ENCODE data around the gene HTRA1.
A peak's percentile ranks its signal among the peaks of the same experiment; 100 is the strongest.

The HTRA1 gene

DNA sequence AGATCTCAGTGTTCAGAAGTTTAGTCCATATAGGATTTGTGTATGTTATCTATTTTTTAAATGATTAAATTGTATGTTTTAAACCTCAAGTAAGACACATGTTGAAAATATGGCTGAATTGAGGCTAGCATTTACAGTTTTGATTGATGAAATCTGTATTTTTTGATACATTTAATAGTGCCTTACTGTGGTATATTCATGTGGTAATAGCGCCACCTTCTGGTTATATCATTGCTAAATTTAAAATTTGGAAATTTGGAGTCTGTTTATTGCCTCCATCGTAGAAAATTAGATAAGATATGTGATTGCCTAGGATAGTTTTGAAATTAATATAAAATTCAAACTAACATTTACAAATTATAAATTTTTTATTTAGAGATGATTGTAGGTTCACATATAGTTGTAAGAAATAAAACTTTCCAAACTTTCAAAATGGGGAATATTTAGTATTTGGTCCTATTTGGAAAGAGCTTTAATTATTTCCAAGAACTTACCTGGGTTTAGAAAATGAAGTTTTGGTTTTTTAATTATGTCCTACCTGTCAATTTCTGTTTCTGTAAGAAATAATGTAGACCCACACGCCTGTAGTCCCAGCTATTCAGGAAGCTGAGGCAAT is 26.0 kb upstream of the HTRA1 start:
- TF ChIP-seq, protein P1, sequence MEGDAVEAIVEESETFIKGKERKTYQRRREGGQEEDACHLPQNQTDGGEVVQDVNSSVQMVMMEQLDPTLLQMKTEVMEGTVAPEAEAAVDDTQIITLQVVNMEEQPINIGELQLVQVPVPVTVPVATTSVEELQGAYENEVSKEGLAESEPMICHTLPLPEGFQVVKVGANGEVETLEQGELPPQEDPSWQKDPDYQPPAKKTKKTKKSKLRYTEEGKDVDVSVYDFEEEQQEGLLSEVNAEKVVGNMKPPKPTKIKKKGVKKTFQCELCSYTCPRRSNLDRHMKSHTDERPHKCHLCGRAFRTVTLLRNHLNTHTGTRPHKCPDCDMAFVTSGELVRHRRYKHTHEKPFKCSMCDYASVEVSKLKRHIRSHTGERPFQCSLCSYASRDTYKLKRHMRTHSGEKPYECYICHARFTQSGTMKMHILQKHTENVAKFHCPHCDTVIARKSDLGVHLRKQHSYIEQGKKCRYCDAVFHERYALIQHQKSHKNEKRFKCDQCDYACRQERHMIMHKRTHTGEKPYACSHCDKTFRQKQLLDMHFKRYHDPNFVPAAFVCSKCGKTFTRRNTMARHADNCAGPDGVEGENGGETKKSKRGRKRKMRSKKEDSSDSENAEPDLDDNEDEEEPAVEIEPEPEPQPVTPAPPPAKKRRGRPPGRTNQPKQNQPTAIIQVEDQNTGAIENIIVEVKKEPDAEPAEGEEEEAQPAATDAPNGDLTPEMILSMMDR (IDR thresholded peaks at IDR 0.05; ENCODE audit: low read depth, low read length, missing control alignments) = no peak
- no peak overlapping the region for H3K4me3 ChIP-seq (ENCODE audit: low read depth, low read length)
- peak; percentile 44 for DNase-seq (ENCODE audit: low read depth)
- in situ Hi-C loops (cut with HindIII; ENCODE audit: low sequenced_read_pairs) = loop anchor here (25.0 kb wide), 1 partner anchor 273 kb away; no protein-coding TSS in a partner anchor

DNA sequence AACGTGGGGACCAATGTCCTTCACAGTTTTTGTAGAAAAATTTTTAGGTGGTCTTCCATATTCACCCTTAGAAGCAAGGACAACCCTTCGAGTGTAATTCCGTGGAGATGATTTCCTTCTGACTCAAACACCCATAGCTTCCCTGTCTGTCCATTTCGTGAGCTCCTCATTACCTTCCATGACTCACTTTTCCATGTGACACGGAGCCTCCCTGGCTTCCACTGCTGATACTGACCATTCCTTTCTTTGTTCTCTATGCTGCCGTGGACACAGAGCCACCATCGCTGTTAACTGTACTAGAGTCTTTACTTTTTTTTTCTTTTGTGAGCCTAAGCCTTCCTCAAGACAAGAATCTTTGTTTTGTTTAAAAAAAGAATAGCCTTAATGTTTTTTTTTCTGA is 19.4 kb upstream of the HTRA1 start:
- peak; percentile 36 for DNase-seq (ENCODE audit: low read depth)
- in situ Hi-C loops (cut with HindIII; ENCODE audit: low sequenced_read_pairs) = loop anchor here (25.0 kb wide), 1 partner anchor 280 kb away; no protein-coding TSS in a partner anchor
- no peak overlapping the region for H3K4me3 ChIP-seq (ENCODE audit: low read depth, low read length)

DNA sequence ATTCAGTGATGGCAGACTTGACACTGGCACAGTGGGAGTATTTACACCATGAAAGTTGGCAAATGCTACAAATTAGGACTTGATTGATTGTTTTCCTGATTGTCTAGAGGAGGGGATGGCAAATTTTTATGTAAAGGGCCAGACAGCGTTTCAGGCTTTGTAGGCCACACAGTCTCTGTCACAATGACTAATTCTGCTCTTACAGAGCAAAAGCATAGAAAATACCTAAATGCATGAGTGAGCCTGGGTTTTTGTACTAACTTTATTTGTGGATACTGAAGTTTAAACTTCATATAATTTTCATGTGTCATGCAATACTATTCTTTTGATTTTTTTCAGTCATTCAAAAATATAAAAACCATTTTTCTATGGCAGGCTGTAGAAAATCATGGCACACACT is 15.9 kb upstream of the HTRA1 start:
- TF ChIP-seq, protein P1 (IDR thresholded peaks at IDR 0.05; ENCODE audit: low read depth, low read length, missing control alignments) = no peak
- no peak for DNase-seq (ENCODE audit: low read depth)
- no peak overlapping the region for H3K4me3 ChIP-seq (ENCODE audit: low read depth, low read length)
- in situ Hi-C loops (cut with HindIII; ENCODE audit: low sequenced_read_pairs) = loop anchor here (25.0 kb wide), 1 partner anchor 283 kb away; no protein-coding TSS in a partner anchor

More for the DNA sequence above, 19.4 kb upstream of the HTRA1 start:
- TF ChIP-seq, protein P1 (IDR thresholded peaks at IDR 0.05; ENCODE audit: low read depth, low read length, missing control alignments) = no peak

DNA sequence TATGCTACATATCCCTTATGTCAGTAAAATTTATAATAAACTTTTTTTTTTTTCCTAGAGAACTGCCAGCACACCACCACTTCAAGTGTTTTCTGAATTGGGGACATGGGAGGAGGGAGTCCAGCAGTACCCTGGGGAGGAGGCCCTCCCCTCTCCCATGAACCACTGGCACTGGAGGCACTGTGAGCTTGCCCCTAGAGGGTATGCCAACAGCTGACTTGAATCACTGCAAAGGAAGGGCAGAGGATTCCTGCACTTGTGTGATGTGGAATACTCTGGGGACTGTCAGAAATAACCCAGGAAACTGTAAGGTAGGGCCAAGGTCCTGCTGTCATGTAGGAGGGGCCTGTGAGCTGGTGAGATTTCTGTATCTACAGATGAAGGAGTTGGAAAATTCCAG is 15.4 kb upstream of the HTRA1 start:
- in situ Hi-C loops (cut with HindIII; ENCODE audit: low sequenced_read_pairs) = loop anchor here (25.0 kb wide), 1 partner anchor 284 kb away; no protein-coding TSS in a partner anchor

DNA sequence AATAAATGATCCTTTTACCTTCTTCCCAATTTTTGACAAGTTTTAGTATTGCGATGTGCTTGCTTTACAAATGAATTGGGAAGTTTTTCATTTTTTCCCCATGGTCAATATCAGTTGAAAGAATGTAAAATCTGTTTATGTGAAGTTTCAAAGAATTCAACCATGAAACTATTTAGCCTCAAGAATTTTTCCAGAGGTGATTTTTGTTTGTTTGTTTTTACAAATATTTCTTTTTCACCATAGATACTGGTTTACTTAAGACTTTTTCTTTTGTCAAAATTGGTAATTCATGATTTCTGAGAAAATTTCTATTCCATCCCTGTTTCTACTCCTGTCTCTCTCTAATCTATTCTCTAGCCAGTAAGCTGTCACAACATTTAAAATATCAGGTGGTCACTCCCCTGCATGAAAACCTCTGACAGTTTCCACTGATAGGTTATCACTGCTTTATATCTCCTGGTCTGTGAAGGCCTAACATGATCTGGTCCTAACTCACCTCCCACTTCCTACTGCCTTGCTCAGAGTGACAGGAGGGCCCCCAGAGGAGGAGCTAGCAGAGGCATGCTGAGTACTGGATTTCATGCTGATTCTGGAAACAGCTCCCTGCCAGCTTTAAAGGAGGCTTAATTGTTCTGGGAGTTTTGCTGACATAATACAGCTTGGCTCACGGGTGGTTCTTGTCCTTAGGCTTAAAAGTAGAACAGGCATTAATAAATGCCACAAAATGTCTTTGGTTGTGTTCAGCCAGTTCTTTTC is 14.5 kb upstream of the HTRA1 start:
- TF ChIP-seq, protein P1 (IDR thresholded peaks at IDR 0.05; ENCODE audit: low read depth, low read length, missing control alignments) = no peak
- peak; percentile 29 for DNase-seq (ENCODE audit: low read depth)
- H3K4me3 ChIP-seq (ENCODE audit: low read depth, low read length) = no peak overlapping the region

More for the DNA sequence above, 15.4 kb upstream of the HTRA1 start:
- H3K4me3 ChIP-seq (ENCODE audit: low read depth, low read length) = no peak overlapping the region
- DNase-seq (ENCODE audit: low read depth) = no peak
- TF ChIP-seq, protein P1 (IDR thresholded peaks at IDR 0.05; ENCODE audit: low read depth, low read length, missing control alignments) = no peak

DNA sequence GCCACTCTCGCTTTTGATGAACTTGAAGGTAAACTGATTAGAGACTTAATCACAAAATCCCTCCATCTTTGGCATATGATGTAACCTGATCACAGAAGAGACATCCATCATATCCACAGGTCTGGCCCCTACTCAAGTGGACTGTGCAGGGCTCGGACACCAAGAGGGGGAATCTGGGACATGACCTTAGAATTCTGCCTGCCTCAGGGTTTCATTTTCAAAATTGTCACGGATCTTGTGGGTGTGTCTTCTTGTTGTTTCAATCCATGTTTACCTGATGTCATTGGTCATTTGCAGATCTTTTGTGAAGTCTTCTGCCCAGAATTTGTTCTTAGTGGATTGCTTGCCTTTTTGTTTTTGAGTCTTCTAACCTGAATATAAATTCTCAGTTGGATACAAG is 12.8 kb upstream of the HTRA1 start:
- H3K4me3 ChIP-seq (ENCODE audit: low read depth, low read length) = no peak overlapping the region
- in situ Hi-C loops (cut with HindIII; ENCODE audit: low sequenced_read_pairs) = loop anchor here (25.0 kb wide), 1 partner anchor 286 kb away; no protein-coding TSS in a partner anchor
- DNase-seq (ENCODE audit: low read depth) = no peak
- TF ChIP-seq, protein P1 (IDR thresholded peaks at IDR 0.05; ENCODE audit: low read depth, low read length, missing control alignments) = no peak

More for the DNA sequence above, 14.5 kb upstream of the HTRA1 start:
- in situ Hi-C loops (cut with HindIII; ENCODE audit: low sequenced_read_pairs) = loop anchor here (25.0 kb wide), 1 partner anchor 285 kb away; no protein-coding TSS in a partner anchor

All from astrocyte of the cerebellum (primary cell).